PC-3 (cell line): ENCODE data around the gene EPC1.

Source experiments
- CTCF ChIP-seq: fragments of 300-600 bp; sonication (generic); conservative IDR thresholded peaks from 2 replicates; pipeline ENCODE4 v1.5.1; 2017; ENCODE audit warnings: antibody characterized with exemption, low read depth, mild to moderate bottlenecking, low read length
- EZH2phosphoT487 ChIP-seq: fragments of 300-600 bp; sonication (generic); IDR thresholded peaks from 2 replicates; pipeline ENCODE4 v1.6.1; 2018; ENCODE audit warnings: mild to moderate bottlenecking, antibody characterized with exemption, low read length, borderline replicate concordance

GRCh38 chr10:32245760-32246159, 101.2 kb downstream of the EPC1 start:
- TF ChIP-seq CTCF (no peak), EZH2phosphoT487 (no peak)
